Measurements from ENCODE around the gene CCDC158. TPM values are rescaled to one million over a fixed set of nuclear protein-coding genes. Genes with fewer than 3 reads are reported as not detected.

CCDC158 gene
- total RNA-seq, 1 donor from 2014 or later, result 0.17 TPM

- no peak for DNase-seq (ENCODE audit: low read depth)
- H3K4me3 ChIP-seq (ENCODE audit: low read depth, low read length), result no peak overlapping the region
- TF ChIP-seq, protein P1, sequence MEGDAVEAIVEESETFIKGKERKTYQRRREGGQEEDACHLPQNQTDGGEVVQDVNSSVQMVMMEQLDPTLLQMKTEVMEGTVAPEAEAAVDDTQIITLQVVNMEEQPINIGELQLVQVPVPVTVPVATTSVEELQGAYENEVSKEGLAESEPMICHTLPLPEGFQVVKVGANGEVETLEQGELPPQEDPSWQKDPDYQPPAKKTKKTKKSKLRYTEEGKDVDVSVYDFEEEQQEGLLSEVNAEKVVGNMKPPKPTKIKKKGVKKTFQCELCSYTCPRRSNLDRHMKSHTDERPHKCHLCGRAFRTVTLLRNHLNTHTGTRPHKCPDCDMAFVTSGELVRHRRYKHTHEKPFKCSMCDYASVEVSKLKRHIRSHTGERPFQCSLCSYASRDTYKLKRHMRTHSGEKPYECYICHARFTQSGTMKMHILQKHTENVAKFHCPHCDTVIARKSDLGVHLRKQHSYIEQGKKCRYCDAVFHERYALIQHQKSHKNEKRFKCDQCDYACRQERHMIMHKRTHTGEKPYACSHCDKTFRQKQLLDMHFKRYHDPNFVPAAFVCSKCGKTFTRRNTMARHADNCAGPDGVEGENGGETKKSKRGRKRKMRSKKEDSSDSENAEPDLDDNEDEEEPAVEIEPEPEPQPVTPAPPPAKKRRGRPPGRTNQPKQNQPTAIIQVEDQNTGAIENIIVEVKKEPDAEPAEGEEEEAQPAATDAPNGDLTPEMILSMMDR (conservative IDR thresholded peaks at IDR 0.05; ENCODE audit: low read depth, low read length), result no peak
These were observed 153.1 kb downstream of the CCDC158 start for GRCh38 chr4:76267811-76268210.

- no peak overlapping the region for H3K4me3 ChIP-seq (ENCODE audit: low read depth, low read length)
- TF ChIP-seq, protein P1 (conservative IDR thresholded peaks at IDR 0.05; ENCODE audit: low read depth, low read length), result no peak
- DNase-seq (ENCODE audit: low read depth), result no peak
These were observed 154.3 kb downstream of the CCDC158 start for GRCh38 chr4:76266627-76267026.

DNA sequence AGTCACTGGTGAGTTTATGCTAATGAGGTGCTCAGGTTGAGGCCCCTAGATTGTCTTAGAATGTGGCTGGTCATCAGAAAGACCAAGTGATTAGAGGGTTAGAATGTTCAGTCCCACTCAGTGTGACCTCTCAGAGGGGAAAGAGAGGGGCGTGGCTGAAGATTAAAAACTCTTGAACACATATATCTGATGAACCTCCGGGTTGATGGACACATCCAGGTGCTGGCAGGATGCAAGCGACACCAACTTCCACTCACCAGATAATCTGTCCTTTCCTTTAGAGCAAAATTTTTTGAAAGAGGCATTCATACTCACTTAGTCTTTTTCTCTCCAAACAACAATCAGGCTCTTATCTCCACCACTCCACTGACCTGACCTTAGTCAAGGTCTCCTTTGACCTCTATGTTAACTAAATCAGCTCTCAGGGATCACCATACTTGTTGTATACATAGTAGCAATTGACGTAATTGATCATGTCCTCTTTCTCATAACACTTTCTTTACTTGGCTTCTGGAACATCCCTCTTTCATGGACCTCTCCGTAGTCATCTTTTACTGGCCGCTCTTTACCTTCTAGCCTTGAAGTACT is 155.2 kb downstream of the CCDC158 start:
- TF ChIP-seq, protein P1 (conservative IDR thresholded peaks at IDR 0.05; ENCODE audit: low read depth, low read length), result no peak
- no peak for DNase-seq (ENCODE audit: low read depth)

More for the DNA sequence above, 155.2 kb downstream of the CCDC158 start:
- no peak overlapping the region for H3K4me3 ChIP-seq (ENCODE audit: low read depth, low read length)

Other genes starting within 250 kb of the CCDC158 start
- 58.4 and 76.3 TPM in 2 replicates for gene SCARB2, start 207.3 kb downstream of the CCDC158 start, total RNA-seq
- 0.07 and 3.5 TPM in 2 replicates for gene FAM47E, start 169.4 kb downstream of the CCDC158 start, total RNA-seq
- 4.5 and 7.8 TPM in 2 replicates for gene STBD1, start 114.4 kb downstream of the CCDC158 start, total RNA-seq
- 44.0 and 109 TPM in 2 replicates for gene SHROOM3, start 14.1 kb upstream of the CCDC158 start, total RNA-seq